IMR-90 (cell line): ENCODE data around the gene MPC1. TPM values are rescaled to one million over a fixed set of nuclear protein-coding genes. Genes with fewer than 3 reads are reported as not detected.

ENCODE experiments used
- ATAC-seq: fragments of 200-7000 bp; cut with Tn5 transposase; 2 replicates; pipeline ENCODE4 v1.9.1; 2020; ENCODE audit warnings: low read depth, mild to moderate bottlenecking, moderate library complexity
- Bru-seq: library from RNA; stranded (reverse); fragments of 400-500 nt; gene quantifications from one replicate; lab custom pipeline; 2021; lab: Mats Ljungman, UMichigan
- BruChase-seq, 2 experiments: library from RNA; stranded (reverse); fragments of 400-500 nt; gene quantifications; one replicate each; lab custom pipeline; 2021; lab: Mats Ljungman, UMichigan
- BruUV-seq: library from RNA; stranded (reverse); fragments of 400-500 nt; replicated peaks from 2 replicates; lab custom pipeline; 2021; lab: Mats Ljungman, UMichigan
- CTCF ChIA-PET: fragments of 300-600 bp; formaldehyde crosslinking; extraction: SDS; loops from one replicate; lab custom pipeline; 2021; ENCODE audit warnings: antibody characterized with exemption; lab: Yijun Ruan, JAX
- POLR2A ChIA-PET: fragments of 300-600 bp; sonication (Branson Sonifier 250); formaldehyde crosslinking; loops from one replicate; lab custom pipeline; 2022; ENCODE audit warnings: antibody characterized with exemption; ENCODE audit not compliant: unreplicated experiment; lab: Charles Lee
- DNase-seq: peaks from one replicate; pipeline ENCODE4 v3.0.0; 2013
- H2AFZ ChIP-seq: replicated peaks from 2 replicates; pipeline ENCODE3; 2013; ENCODE audit warnings: low read length, mild to moderate bottlenecking; ENCODE audit not compliant: poor library complexity
- H2AK5ac ChIP-seq: 2 replicates; pipeline ENCODE4 v1.6.1; 2013; ENCODE audit warnings: low read depth, low read length, inconsistent platforms
- H2AK9ac ChIP-seq: replicated peaks from 2 replicates; pipeline ENCODE3; 2013; ENCODE audit warnings: mild to moderate bottlenecking, low read depth, low read length, moderate library complexity; ENCODE audit not compliant: poor library complexity
- H2BK120ac ChIP-seq: 2 replicates; pipeline ENCODE4 v1.6.1; 2013; ENCODE audit warnings: low read depth, low read length, inconsistent platforms
- H2BK15ac ChIP-seq: 3 replicates; pipeline ENCODE4 v1.6.1; 2013; ENCODE audit warnings: low read depth, low read length, inconsistent platforms
- H2BK20ac ChIP-seq: 2 replicates; pipeline ENCODE4 v1.6.1; 2013; ENCODE audit warnings: low read depth, mild to moderate bottlenecking, inconsistent platforms, low read length, moderate library complexity
- H2BK5ac ChIP-seq: 2 replicates; pipeline ENCODE4 v1.6.1; 2013; ENCODE audit warnings: mild to moderate bottlenecking, low read depth, low read length, inconsistent platforms; ENCODE audit not compliant: poor library complexity, severe bottlenecking
- H3K14ac ChIP-seq: replicated peaks from 2 replicates; pipeline ENCODE4 v1.6.1; 2013; ENCODE audit warnings: low read depth, low read length, inconsistent platforms
- H3K18ac ChIP-seq: 2 replicates; pipeline ENCODE4 v1.6.1; 2013; ENCODE audit warnings: low read depth, low read length, control low read depth
- H3K23ac ChIP-seq: 2 replicates; pipeline ENCODE4 v1.6.1; 2013; ENCODE audit warnings: low read depth, low read length, inconsistent platforms
- H3K27ac ChIP-seq: 2 replicates; pipeline ENCODE4 v1.5.1; 2013; ENCODE audit warnings: mild to moderate bottlenecking, control low read depth, low read length; ENCODE audit not compliant: insufficient read depth
- H3K27me3 ChIP-seq: 2 replicates; pipeline ENCODE4 v1.6.1; 2013; ENCODE audit warnings: low read length; ENCODE audit not compliant: control insufficient read depth, insufficient read depth
- H3K36me3 ChIP-seq: 2 replicates; pipeline ENCODE4 v1.6.1; 2013; ENCODE audit warnings: low read length, mixed read lengths; ENCODE audit not compliant: control insufficient read depth, insufficient read depth
- H3K4ac ChIP-seq: 2 replicates; pipeline ENCODE4 v1.6.1; 2013; ENCODE audit warnings: low read depth, low read length, inconsistent platforms
- H3K4me1 ChIP-seq: 2 replicates; pipeline ENCODE4 v1.6.1; 2013; ENCODE audit warnings: low read length, mixed read lengths; ENCODE audit not compliant: control insufficient read depth, insufficient read depth
- H3K4me2 ChIP-seq: 2 replicates; pipeline ENCODE4 v1.6.1; 2013; ENCODE audit warnings: low read depth, mild to moderate bottlenecking, control low read depth, low read length, moderate library complexity
- H3K4me3 ChIP-seq: 2 replicates; pipeline ENCODE4 v1.5.1; 2013; ENCODE audit warnings: low read depth, mild to moderate bottlenecking, control low read depth, low read length, moderate library complexity; ENCODE audit not compliant: insufficient read depth
- H3K56ac ChIP-seq: 2 replicates; pipeline ENCODE4 v1.6.1; 2013; ENCODE audit warnings: low read length, inconsistent platforms; ENCODE audit not compliant: insufficient read depth; ENCODE audit errors: extremely low read depth
- H3K79me1 ChIP-seq, 2 experiments: 2 replicates each; pipeline ENCODE4 v1.6.1; 2013; ENCODE audit warnings: low read length in 2 of 2, inconsistent platforms in 1 of 2, low read depth in 1 of 2
- H3K9ac ChIP-seq: 2 replicates; pipeline ENCODE4 v1.6.1; 2013; ENCODE audit warnings: low read depth, low read length, control low read depth
- H3K9me1 ChIP-seq: 2 replicates; pipeline ENCODE4 v1.6.1; 2013; ENCODE audit warnings: low read length, inconsistent platforms; ENCODE audit not compliant: insufficient read depth
- H3K9me3 ChIP-seq: 2 replicates; pipeline ENCODE4 v1.6.1; 2013; ENCODE audit warnings: low read length; ENCODE audit not compliant: control insufficient read depth, insufficient read depth
- H4K20me1 ChIP-seq: 2 replicates; pipeline ENCODE4 v1.6.1; 2013; ENCODE audit warnings: low read length, inconsistent platforms; ENCODE audit not compliant: insufficient read depth
- H4K5ac ChIP-seq: 2 replicates; pipeline ENCODE4 v1.6.1; 2013; ENCODE audit warnings: mild to moderate bottlenecking, low read depth, low read length, control low read depth
- H4K8ac ChIP-seq, 2 experiments: 2 replicates each; pipeline ENCODE4 v1.6.1; 2013; ENCODE audit warnings: low read depth in 2 of 2, low read length in 2 of 2, control low read depth in 1 of 2, inconsistent platforms in 1 of 2
- H4K91ac ChIP-seq: 2 replicates; pipeline ENCODE4 v1.6.1; 2013; ENCODE audit warnings: low read depth, low read length, inconsistent platforms; ENCODE audit not compliant: insufficient read depth
- BHLHE40 ChIP-seq: fragments of 150-350 bp; IDR thresholded peaks from 2 replicates; pipeline ENCODE4 v1.6.1; 2016; ENCODE audit warnings: mild to moderate bottlenecking, low read depth, low read length
- FOS ChIP-seq: fragments of 150-350 bp; IDR thresholded peaks from 2 replicates; pipeline ENCODE4 v1.6.1; 2016; ENCODE audit warnings: low read depth, low read length
- MAZ ChIP-seq: IDR thresholded peaks from 2 replicates; pipeline ENCODE4 v1.6.1; 2012; ENCODE audit warnings: low read depth, mild to moderate bottlenecking, low read length, improper control_type of control experiment, moderate library complexity, borderline replicate concordance
- MXI1 ChIP-seq: IDR thresholded peaks from 2 replicates; pipeline ENCODE4 v1.6.1; 2012; ENCODE audit warnings: low read depth, mild to moderate bottlenecking, low read length, moderate library complexity, borderline replicate concordance
- RAD21 ChIP-seq: IDR thresholded peaks from 2 replicates; pipeline ENCODE4 v1.6.1; 2012; ENCODE audit warnings: low read length, improper control_type of control experiment
- USF2 ChIP-seq: fragments of 150-350 bp; IDR thresholded peaks from 2 replicates; pipeline ENCODE4 v1.6.1; 2017; ENCODE audit warnings: mild to moderate bottlenecking, antibody characterized with exemption, low read length, low read depth
- WGBS, 2 experiments: methylation state at CpG; one replicate each; pipeline versions ENCODE4 v1.1.5 to v1.1.7; 2013; ENCODE audit warnings: missing lambda C conversion rate in 2 of 2; ENCODE audit not compliant: insufficient read length in 1 of 2; ENCODE audit errors: extremely low coverage in 2 of 2; 5-methylcytosine and 5-hydroxymethylcytosine counted together
- dilution Hi-C: fragments of 300-500 bp; cut with HindIII; formaldehyde crosslinking; loops from one replicate; pipeline ENCODE4 v1.14.3; 2018; ENCODE audit warnings: low sequenced_read_pairs; ENCODE audit not compliant: unreplicated experiment
- in situ Hi-C: fragments of 300-500 bp; cut with MboI; formaldehyde crosslinking; loops from 3 replicates; pipeline ENCODE4 v1.14.3; 2019; ENCODE audit warnings: low sequenced_read_pairs, inconsistent platforms, mixed read lengths
- intact Hi-C: fragments of 100-400 bp; cut with micrococcal nuclease; formaldehyde crosslinking; loops from 2 replicates; pipeline ENCODE4 v1.10.0; 2022
- long read RNA-seq: library from polyadenylated mRNA; unstranded; transcript quantifications from one replicate; pipeline ENCODE4 v2.0.0, GENCODE V29; 2021; ENCODE audit not compliant: unreplicated experiment
- polyA plus RNA-seq, 3 experiments: library from polyadenylated mRNA; depleted of rRNA; stranded (reverse); fragments of >200 nt; gene quantifications; 2 replicates each; pipeline ENCODE4 v1.2.3, GENCODE V29; 2012; ENCODE audit warnings: low replicate concordance in 1 of 3
- total RNA-seq: library from RNA; depleted of rRNA; stranded (reverse); fragments of >200 nt; gene quantifications from 2 replicates; pipeline ENCODE4 v1.2.3, GENCODE V29; 2012; rRNA removed

MPC1 gene
- total RNA-seq (10.9 and 16.1 TPM in 2 replicates), polyA plus RNA-seq (2012; rRNA removed) (11.8 and 12.0 TPM in 2 replicates), Bru-seq, nascent RNA (percentile 62 among the genes with signal in this experiment), BruChase-seq, experiment 1, labeled RNA remaining after a 6-hour chase (percentile 73 among the genes with signal in this experiment), BruChase-seq, experiment 2, labeled RNA remaining after a 2-hour chase (percentile 79 among the genes with signal in this experiment)
- polyA plus RNA-seq (2012; cell fraction: cytosol; rRNA removed) = 14.4 and 15.3 TPM in 2 replicates
- 5.4 and 19.1 TPM in 2 replicates for polyA plus RNA-seq (2012; cell fraction: nucleus; rRNA removed; ENCODE audit: low replicate concordance)
- long read RNA-seq, transcript MPC1-201 (4 exons, 976 nt) = major isoform, 21 of 23 reads
- long read RNA-seq, partial matches to known transcripts = 0 of 23 reads
- long read RNA-seq, other reads (novel, unspliced or antisense) = 2 of 23 reads

- intact Hi-C loops = loop anchor here (1.0 to 5.0 kb wide), 3 partner anchors 40 to 106 kb away; partner anchors contain the start of gene SFT2D1
- POLR2A ChIA-PET = no interaction called here
- BruUV-seq = no TSS peak
These were observed at the start of gene MPC1 for GRCh38 chr6:166382933-166383801. Gene MPC1, minus strand, starts transcription at chr6:166382940. Its CDS starts 64 bp downstream, at chr6:166382876.

More at GRCh38 chr6:166382933-166383801, at the start of gene MPC1:
- Histone ChIP-seq H3K4ac (peak within 1 kb of the TSS; percentile 6; the same call in 1 of the 2 replicates), H4K8ac (peak within 1 kb of the TSS in 1 of 2 experiments; percentile 77; a peak in 1 of 4 replicates), H2AFZ (peak within 1 kb of the TSS; percentile 99), H3K4me2 (peak within 1 kb of the TSS; percentile 95), H3K4me3 (peak within 1 kb of the TSS; percentile 87), H3K9ac (peak within 1 kb of the TSS; percentile 58), H3K9me1 (no peaks in the 10 kb centered on the region), H2AK9ac (peak within 1 kb of the TSS; percentile 89), H2BK20ac (no peak within 1 kb of the TSS), H2BK120ac (no peak within 1 kb of the TSS), H4K91ac (no peak within 1 kb of the TSS), H4K5ac (no peak within 1 kb of the TSS), H3K27ac (peak within 1 kb of the TSS; percentile 17), H3K4me1 (no peaks in the 10 kb centered on the region), H3K23ac (no peak within 1 kb of the TSS; the same call in 1 of the 2 replicates), H3K14ac (0 out of 2 replicates have a peak within 1 kb of the TSS, but pooled peaks have one; percentile 1), H3K18ac (no peak within 1 kb of the TSS), H4K20me1 (no peaks in the 10 kb centered on the region), H3K27me3 (no peaks in the 10 kb centered on the region; the same call in 1 of the 2 replicates), H3K36me3 (no peaks in the 10 kb centered on the region), H3K79me1 (peaks cover 0 to 5% of the 10 kb centered on the region in 2 experiments; a peak in 2 of 4 replicates), H2BK15ac (no peak within 1 kb of the TSS), H3K9me3 (no peaks in the 10 kb centered on the region), H3K56ac (peak within 1 kb of the TSS; percentile 61; the same call in 1 of the 2 replicates), H2AK5ac (no peak within 1 kb of the TSS; the same call in 1 of the 2 replicates), H2BK5ac (no peak within 1 kb of the TSS)
- CTCF ChIA-PET = no interaction called here
- dilution Hi-C loops (no loop called here), in situ Hi-C loops (no loop called here)
- DNase-seq (peak; percentile 92), ATAC-seq (peak; percentile 99)
- 1% methylated on average over 71 of the region's 94 CpGs; no CpG with 5 or more reads in 1 of the 2 experiments for WGBS, 2 experiments
- TF ChIP-seq MXI1 (peak; percentile 72), BHLHE40 (peak; percentile 86; the same call in 1 of the 2 replicates), MAZ (peak; percentile 88; the same call in 1 of the 2 replicates), FOS (peak; percentile 21; the same call in 1 of the 2 replicates), USF2 (peak; percentile 71), RAD21 (no peak)
